HUDEP-2 (cell line): ENCODE results near the gene NELL2.
A peak's percentile ranks its signal among the peaks of the same experiment; 100 is the strongest.
"Not testable (repeated sequence)": the region's sequence is repeated elsewhere in the genome, so short reads cannot be mapped to it uniquely, and the experiment has no call there.

Source experiments
- DNase-seq, 76 experiments: peaks; one replicate each; lab custom pipeline; 2025; ENCODE audit not compliant: unreplicated experiment in 76 of 76; lab: John Stamatoyannopoulos, UW

Gene NELL2

DNA sequence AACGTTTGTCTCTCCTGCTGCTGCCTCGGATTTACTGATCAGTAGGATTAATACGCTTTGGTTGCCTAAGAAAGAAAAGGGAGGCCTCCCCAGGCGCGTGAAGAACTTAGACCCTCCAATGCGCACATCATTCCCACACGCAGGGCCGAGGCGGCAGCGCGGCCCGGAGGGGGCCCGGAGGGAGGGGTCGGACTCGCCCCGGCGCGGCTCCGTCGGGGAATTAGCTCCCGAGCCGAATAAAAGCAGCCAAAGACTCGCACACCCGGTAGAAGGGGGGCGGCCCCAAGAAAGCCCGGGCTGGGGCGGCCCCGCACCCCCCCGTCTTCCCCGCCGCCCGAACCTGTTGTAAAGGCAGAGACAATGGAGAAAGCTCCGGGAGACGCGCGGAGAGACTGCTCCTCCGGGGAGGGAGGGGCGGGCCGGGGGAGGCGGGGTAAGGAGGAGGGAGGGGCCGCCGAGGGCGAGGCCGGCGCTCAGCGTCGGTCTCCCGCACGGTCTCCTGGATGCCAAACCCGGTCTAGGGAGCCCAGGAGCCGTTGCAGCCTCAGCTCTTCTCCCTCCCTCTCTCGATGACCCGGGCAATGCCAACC, at the start of gene NELL2:
NELL2 (minus strand) TSS at position 362 of the 590 bp plus-strand sequence. CDS start 446 bp downstream, outside the sequence.
- DNase-seq: peak in 29 of 76 experiments; percentile 2 to 44 (median 26)

DNA sequence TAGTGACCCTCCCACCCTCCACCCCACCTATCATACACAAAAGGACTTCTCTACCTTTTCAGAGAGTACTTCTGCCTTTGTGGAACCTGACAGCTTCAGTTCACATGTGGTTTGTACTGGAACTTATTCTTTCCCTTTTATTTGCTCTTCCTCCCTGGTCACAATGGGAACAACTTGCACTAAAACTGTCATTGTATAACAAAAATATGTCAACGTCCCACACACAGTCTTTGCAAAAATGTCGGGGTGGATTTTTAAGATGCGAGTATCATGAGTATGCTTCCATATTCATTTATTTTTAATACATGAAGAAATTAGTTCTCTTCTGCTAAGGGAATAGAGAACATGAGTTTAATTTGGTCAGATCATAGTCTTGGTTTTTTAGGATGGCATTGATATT, 45.6 kb upstream of the NELL2 start:
- DNase-seq: no peak

DNA sequence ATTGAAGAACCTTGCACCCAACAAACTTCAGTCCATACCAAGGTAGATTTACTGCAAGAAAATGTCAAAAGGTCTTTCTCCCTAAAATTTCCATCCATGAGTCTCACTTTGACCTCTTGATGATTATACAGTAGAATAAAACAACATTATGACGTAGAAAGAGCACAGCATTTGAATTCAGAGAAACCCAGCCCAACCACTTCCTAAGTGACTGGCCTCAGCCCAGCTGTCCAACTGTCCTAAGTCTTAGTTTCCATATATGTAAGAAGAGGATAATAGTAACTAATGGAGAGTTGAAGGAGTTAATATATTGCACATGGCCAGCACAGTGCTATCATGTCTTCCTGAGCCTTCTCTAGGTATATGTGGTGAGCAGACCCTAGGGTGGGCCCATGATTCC, 41.0 kb upstream of the NELL2 start:
- no peak for DNase-seq

DNA sequence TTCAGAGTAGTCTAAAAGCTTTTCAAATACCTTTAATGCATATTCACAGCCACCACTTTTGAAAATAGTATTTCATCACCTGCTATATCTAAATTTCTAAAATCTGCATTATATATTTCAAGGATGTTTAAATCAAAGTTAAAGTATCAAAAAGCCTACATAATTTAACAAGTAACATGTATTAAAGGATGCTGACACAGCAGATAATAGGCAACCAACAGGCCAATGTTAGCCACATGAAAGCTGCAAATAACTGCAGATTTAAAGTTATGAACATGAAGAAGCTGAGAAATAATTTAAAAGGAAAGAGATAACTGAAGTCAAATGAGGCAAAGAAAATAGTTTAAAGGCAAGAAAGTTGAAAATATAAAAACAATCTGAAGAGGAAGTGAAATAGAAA, 39.8 kb upstream of the NELL2 start:
- no peak for DNase-seq

DNA sequence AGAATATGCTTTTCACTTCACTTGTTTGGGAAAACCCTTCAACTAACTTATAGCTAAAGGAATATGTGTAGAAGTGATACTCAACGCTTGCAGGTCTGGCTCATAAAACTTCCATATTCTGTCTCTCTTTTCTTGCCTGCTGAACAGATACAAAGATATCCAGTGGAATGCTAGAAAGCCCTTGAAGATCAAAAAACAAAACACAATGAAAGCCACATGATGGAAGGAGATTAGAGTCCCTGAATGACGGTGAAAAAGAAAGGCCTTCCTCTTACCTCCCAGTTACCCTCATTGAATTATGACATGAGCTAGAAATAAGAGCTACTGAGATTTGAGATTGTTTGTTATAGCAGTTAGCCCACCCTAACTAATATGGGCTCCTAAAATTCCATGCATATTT, 28.2 kb upstream of the NELL2 start:
- no peak for DNase-seq

DNA sequence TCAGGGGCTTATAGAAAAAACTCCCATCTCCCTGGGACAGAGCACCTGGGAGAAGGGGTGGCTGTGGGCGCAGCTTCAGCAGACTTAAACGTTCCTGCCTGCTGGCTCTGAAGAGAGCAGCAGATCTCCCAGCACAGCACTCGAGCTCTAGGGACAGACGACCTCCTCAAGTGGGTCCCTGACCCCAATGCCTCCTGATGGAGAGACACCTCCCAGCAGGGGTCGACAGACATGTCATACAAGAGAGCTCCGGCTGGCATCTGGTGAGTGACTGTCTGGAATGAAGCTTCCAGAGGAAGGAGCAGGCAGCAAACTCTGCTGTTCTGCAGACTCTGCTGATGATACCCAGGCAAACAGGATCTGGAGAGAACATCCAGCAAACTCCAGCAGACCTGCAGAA, 22.0 kb upstream of the NELL2 start:
- not testable (repeated sequence) for DNase-seq

DNA sequence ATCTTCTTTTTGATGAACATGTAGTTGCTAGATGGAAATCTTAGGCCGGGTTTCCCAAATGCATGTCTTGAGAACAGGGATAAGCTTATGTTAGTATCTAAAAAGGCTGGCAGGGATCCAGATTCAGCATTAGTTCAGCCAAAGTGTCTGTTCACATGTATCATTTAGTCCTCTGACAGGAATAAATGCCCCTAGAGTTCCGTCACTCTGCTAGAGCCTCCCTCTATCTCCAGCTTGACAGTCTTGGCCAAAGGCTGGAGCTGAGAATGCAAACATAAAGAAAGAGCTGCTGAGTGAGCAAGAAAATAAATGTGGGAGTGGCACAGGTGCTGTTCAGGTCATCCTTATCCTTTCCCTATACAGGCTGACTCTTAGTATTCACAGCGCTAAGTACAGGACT, 13.8 kb upstream of the NELL2 start:
- DNase-seq: peak in 6 of 76 experiments; percentile 2 to 14 (median 5)

DNA sequence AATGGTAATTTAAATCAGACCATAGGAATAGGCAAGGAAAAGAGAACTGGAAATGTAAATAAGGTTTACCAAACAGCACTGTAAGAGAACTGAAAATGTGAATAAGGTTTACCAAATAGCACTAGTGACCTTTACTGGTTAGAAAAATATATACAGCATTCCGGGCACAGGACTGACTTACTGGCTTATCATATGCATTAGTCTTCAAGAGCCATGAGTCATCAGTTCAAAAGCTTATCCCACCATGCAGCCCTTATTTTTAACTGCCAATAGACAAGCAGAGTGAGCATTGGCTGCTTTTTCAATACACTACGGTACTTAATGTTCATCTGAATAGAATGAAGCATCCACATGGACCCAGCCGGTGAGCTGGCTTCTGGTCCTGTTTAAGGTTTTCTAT, 13.0 kb upstream of the NELL2 start:
- DNase-seq: peak in 59 of 76 experiments; percentile 6 to 91 (median 55)

DNA sequence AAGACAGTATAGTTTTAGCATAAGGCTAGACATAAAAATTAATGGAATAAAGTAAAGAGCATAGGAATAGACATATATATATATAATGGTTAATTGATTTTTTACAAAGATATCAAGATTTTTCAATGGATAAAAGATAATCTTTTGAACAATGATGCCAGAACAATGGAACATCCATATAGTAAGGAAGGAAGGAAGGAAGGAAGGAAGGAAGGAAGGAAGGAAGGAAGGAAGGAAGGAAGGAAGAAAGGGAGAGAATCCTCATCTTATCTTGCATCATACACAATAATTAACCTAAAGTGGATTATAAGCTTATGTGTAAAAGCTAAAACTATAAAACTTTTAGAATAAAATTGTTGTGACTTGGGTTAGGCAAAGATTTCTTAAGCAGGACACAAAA, 9.8 kb upstream of the NELL2 start:
- DNase-seq: no peak

DNA sequence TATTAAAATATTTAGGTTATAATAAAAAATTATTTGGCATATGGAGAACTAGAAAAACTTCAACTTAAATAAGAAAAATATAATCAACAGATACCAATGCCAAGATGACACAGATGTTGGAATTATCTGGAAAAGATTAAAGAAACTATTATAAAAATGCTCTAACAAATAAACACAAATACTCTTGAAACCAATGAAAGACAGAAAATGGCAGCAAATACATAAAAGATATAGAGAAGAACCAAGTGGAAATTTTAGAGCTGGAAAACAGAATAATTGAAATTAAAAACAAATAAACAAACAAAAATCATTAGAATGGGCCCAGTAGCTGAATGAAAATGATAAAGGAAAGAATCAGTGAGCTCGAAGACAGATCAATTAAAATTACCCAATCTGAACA, 5.1 kb upstream of the NELL2 start:
- DNase-seq: no peak

DNA sequence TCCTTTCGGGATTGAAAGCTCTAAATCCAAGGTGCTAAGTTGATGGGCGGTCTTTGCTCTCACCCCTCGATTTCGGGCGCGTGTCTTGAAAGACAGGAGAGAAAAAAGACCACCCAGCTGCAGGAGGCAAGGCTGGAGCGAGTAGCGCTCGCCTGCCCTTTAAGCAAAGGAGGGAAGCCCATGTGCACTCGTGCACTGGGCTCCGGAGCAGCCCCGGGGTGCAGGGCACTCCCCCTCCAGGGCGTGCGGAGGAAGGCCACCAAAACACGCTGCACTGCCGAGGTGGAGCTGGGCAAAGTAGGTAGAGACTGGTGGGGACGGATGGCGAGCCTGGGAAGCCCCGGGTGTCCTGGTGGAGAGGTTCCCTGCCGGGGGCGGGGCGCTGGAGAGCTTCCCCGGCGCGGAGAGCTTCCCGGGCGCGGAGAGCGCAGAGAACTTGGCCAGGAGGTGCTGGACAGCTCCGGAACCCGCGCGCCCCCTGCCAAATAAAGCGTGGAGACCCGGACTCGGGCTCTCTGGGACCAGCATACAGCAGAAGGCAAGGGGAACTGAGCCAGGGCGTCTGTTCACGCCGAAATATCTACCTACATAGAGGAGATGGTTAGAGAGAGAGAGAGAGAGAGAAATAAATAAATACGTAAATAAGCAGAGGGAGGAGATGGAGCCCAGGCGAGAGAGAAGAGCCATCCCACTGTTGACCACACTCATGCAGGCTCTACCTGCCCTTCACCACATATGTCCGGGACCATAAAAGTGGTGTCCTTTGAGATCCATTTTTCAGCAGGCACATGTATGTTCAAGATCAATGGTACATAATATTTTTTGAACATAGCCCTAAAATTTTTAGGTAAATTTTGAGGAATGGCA, 662 bp upstream of the NELL2 start:
- DNase-seq: peak in 2 of 76 experiments; percentile 13 to 20

DNA sequence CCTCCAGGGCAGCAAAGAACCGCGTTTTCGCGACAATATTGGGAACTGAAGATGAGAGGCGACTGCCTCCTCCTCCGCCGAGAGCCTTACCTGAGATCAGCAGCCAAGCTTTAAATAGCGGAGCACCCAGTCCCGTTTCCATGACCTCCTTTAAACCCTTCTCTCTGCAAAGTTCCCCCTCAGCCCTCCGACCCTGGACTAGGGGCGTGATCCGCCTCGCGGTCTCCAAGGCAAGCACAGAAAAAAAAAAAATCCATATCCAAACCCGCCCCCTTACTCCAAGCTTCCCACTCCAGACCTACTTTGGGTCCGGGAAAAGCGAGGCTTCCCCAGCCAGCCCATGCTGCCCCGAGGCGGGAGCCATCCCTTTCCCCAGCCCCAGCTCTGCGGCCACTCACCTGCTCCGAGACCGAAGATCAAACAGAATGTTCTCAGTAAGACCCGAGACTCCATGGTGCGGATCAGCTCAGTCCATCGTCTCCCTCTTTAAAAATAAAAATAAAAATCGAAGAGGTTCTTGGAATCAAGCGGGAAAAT, 630 bp downstream of the NELL2 start:
- DNase-seq: no peak

DNA sequence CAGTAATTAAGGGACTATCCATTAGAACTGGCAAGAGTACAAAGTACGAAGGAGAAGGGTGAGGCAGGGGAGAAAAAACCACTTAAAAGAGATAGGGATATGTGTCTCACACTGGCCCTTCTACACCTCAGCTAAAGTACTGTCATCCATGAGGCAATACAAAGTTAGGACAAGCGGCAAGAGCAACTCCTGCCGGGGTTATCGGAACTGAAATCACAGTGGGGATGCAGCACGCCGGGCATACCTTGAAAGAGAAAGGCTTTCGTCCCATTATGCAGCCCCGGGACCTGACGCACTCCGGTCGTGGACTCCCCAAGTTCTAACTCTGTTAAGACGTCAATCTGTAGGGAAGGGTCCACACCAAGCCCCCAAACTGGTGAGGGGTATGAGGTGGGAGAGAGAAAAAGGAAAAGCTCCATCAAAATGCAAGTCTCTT, 1.1 kb downstream of the NELL2 start:
- no peak for DNase-seq

DNA sequence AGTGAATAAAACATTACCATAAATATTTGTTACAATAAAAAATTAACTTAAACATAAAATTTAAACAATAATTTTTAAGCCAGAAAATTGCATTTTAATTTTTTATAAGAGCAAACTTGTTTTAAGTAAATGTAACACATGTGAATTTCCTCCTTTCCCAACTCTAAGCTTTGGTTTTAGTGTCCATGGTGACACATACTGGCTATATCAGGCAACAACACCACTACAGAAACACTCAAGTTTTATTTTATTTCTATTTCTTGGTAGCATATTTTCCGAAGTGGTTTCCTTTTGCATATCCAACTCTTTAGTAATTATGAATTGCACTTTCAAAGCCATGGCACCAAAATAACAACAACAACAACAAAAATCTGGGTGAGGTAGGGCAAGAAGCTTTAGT, 2.2 kb downstream of the NELL2 start:
- DNase-seq: peak in 1 of 76 experiments; percentile 2

DNA sequence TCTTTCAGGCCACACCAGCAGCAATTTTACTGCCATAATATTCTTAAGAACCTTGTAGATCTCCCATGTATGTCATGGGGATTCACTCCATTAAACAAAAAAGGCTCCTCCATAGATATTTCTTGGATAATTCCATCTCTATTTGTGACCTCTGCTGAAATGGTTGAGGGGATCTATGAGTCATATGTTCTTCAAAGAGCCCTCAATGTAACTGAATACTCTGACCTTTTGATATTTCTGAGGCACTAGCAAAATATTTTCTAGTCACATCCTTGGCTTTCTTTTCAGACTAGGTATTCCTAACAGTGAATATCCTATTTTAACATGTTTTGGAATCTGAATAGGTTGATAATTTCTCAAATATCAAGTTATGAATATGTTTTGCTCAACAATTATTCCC, 6.6 kb downstream of the NELL2 start:
- DNase-seq: no peak

DNA sequence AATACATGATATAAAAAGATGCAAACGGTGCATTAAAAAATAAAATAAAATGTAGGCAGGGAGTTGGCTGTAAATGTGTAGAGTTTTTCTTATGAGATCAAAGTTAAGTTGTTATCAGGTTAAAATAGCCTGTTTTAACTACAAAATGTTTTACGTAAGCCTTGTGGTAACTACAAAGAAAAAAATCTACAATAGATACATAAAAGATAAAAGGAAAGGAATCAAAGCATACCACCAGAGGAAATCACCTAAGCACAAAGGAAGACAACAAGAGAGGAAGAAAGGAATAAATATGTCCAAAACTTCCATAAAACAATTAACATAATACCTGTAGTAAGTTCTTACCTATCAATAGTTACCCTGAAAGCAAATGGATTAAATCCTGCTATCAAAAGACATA, 12.2 kb downstream of the NELL2 start:
- DNase-seq: no peak

DNA sequence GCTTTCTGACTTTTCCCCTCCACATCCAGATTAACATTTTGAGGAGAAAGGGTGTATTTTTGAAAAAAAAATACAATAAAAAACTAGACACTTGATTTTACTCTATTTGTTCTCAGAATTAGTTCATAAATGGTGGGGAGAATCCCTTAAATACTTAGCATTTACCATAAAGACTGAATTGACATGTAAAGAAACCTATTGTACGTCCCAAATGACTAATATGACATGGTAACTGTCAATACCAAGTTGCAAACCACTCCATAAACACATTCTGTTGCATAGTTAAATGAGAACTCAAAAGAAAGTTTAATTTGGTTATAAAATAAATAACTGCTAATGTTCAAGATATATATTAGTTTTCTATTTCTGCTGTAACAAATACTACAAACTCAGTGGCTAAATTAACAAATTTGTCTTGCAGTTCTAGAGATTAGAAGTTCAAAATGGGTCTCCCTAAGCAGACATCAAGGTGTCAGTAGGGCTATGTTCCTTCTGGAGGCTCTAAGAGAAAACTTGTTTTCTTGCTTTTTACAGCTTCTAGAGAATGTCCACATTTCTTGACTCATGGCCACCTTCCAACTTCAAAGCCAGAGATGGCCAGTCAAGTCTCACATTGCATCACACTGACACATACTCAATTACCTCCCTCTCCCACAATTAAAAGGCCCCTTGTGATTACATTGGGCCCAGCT, 16.0 kb downstream of the NELL2 start:
- DNase-seq: no peak

DNA sequence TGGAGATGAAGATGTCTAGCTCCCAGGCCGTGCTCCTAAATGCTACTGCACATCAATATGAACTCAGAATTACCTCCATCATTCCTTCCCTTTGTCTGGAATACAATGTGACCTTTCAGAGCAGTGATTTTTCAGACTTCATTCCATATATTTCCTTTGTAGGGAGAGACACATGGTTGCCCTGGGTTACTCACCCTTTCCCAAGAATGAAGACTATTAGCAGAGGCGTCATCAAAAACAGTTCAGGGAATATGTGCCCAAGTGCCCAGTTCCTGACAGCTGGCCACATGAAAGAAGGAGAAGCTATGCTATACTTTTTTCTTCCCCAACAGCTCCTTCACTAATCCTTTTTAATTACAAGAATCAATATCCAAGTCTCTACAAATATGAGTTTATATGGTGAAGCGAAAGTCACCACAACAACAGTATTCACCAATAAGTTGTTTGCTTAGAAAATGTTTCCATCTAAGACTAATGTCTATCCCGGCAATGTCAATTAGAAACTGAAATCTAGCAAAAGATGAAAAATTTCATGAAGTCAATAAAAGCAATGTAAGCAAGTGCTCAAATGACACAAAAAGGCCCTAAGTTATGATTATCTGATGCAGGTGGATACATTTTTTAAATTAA, 17.8 kb downstream of the NELL2 start:
- DNase-seq: no peak

DNA sequence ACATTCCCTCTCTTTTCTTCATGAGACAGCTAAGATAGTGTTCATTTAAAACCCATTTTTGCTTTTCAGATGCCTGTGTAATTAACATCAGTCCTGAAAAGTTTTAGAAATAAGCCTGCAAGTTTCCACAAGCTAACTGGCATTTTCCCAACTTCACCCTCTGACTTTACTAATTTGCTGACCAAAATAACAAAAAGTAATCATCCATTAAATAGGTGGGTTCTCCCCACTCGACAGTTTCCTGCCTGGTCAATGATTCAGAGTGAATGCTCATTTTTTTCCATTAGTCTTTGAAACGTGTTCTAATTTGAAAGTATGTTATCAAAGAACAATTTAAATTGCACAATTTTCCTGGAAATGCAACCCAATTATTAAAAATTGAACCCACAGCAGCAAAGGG, 23.6 kb downstream of the NELL2 start:
- no peak for DNase-seq

DNA sequence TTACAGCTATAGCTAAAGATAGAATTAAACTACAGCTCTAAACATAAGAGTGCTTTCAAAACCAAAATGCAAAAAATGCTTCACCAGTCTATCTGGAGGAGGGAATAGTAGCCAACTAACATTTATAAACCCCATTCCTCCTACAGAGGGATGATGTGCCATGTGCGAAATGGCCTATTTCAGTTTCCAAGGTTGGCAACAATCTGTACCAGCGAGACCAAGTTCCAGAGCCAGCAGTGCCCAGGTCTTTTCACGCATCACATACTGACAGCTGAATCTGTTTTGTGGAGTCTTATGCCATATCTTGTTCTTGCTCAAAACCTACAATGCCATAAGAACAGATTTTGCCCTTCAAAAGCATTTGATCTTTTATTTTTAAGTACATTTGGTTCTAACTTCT, 24.5 kb downstream of the NELL2 start:
- no peak for DNase-seq

DNA sequence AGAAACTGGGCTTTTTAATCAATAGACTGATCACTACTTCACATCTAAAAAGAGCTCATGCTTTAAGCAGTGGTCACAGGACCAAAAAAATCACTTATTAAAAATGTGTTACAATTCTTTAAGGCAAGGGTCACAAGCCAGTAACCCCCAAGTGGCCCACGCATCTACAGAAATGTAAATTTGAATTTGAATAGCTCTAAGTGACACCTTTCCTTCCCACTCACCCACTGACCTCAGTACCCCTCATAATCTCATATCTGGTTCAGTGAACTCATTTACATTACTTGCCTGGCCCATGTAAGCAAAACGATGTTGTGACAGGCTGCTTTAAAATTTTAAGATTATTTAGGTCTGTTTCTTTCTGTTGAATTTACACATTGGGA, 27.4 kb downstream of the NELL2 start:
- no peak for DNase-seq
